Keratinocyte (primary cell): Measurements from ENCODE around the gene EFTUD2. TPM values are rescaled to one million over a fixed set of nuclear protein-coding genes. Genes with fewer than 3 reads are reported as not detected.

Source experiments
- DNase-seq: peaks from one replicate; pipeline ENCODE4 v3.0.0-alpha.2; 2011; ENCODE audit warnings: low read depth, missing footprints, low spot score
- FAIRE-seq: peaks from 2 replicates; lab custom pipeline; 2011; peaks lifted over from hg19 to GRCh38; lab: Jason Lieb, UNC
- H2AFZ ChIP-seq: 2 replicates; pipeline ENCODE4 v1.6.0; 2012; ENCODE audit warnings: low read length, control low read depth, inconsistent platforms; ENCODE audit not compliant: control insufficient read depth
- H3K27ac ChIP-seq: 2 replicates; pipeline ENCODE4 v1.5.1; 2011; ENCODE audit warnings: low read length; ENCODE audit not compliant: control insufficient read depth, insufficient read depth
- H3K27me3 ChIP-seq: 3 replicates; pipeline ENCODE4 v1.6.0; 2011; ENCODE audit warnings: low read length; ENCODE audit not compliant: control insufficient read depth, insufficient read depth; ENCODE audit errors: extremely low read depth
- H3K36me3 ChIP-seq, 2 experiments: 2 replicates in 1 of 2; 3 replicates in 1 of 2; pipeline ENCODE4 v1.5.1; 2011; ENCODE audit warnings: low read length in 2 of 2, mild to moderate bottlenecking in 1 of 2; ENCODE audit not compliant: control insufficient read depth in 2 of 2, insufficient read depth in 2 of 2; ENCODE audit errors: extremely low read depth in 1 of 2
- H3K4me1 ChIP-seq: 3 replicates; pipeline ENCODE4 v1.5.1; 2011; ENCODE audit warnings: low read length; ENCODE audit not compliant: control insufficient read depth, insufficient read depth; ENCODE audit errors: extremely low read depth
- H3K4me2 ChIP-seq: 3 replicates; pipeline ENCODE4 v1.6.0; 2011; ENCODE audit warnings: low read depth, low read length; ENCODE audit not compliant: control insufficient read depth, insufficient read depth; ENCODE audit errors: extremely low read depth
- H3K4me3 ChIP-seq, 3 experiments: fragments of 200-600 bp in 1 of 3; sonication (generic) in 1 of 3; 2 replicates in 2 of 3; 3 replicates in 1 of 3; pipeline ENCODE4 v1.5.1; 2011 to 2016; ENCODE audit warnings: low read length in 3 of 3, mild to moderate bottlenecking in 3 of 3, control low read depth in 2 of 3, inconsistent platforms in 1 of 3, low read depth in 1 of 3, mixed read lengths in 1 of 3, mixed run types in 1 of 3, moderate library complexity in 1 of 3; ENCODE audit not compliant: control insufficient read depth in 2 of 3, insufficient read depth in 2 of 3; ENCODE audit errors: extremely low read depth in 1 of 3
- H3K79me2 ChIP-seq: 2 replicates; pipeline ENCODE4 v1.6.0; 2012; ENCODE audit warnings: low read length; ENCODE audit not compliant: control insufficient read depth, insufficient read depth
- H3K9ac ChIP-seq: 3 replicates; pipeline ENCODE4 v1.6.0; 2011; ENCODE audit warnings: low read length; ENCODE audit not compliant: control insufficient read depth, insufficient read depth; ENCODE audit errors: extremely low read depth
- H3K9me1 ChIP-seq: 3 replicates; pipeline ENCODE4 v1.6.0; 2011; ENCODE audit warnings: low read length; ENCODE audit not compliant: control insufficient read depth, insufficient read depth; ENCODE audit errors: extremely low read depth
- H3K9me3 ChIP-seq: 2 replicates; pipeline ENCODE4 v1.5.1; 2012; ENCODE audit warnings: low read depth, low read length; ENCODE audit not compliant: control insufficient read depth
- H4K20me1 ChIP-seq: 3 replicates; pipeline ENCODE4 v1.6.0; 2011; ENCODE audit warnings: low read length; ENCODE audit not compliant: control insufficient read depth, insufficient read depth; ENCODE audit errors: extremely low read depth
- EZH2 ChIP-seq: IDR thresholded peaks from one replicate; pipeline ENCODE4 v1.6.1; 2012; ENCODE audit warnings: inconsistent platforms, mild to moderate bottlenecking, low read length, moderate library complexity
- dilution Hi-C: fragments of 300-500 bp; cut with MboI; formaldehyde crosslinking; loops from one replicate; pipeline ENCODE4 v1.7.0; 2020; ENCODE audit warnings: low sequenced_read_pairs; ENCODE audit not compliant: extremely low pct_ligation_motif_present
- polyA plus RNA-seq, 5 experiments: library from polyadenylated mRNA; depleted of rRNA in 3 of 5; stranded (reverse) in 3 of 5; stranded (forward) in 1 of 5; unstranded in 1 of 5; fragments of >200 nt; gene quantifications; 1 replicate in 1 of 5; 2 replicates in 3 of 5; 3 replicates in 1 of 5; pipeline versions ENCODE4 v1.2.1 to v1.2.3, GENCODE V29; 2011 to 2012; ENCODE audit warnings: missing spikeins in 2 of 5, low read depth in 1 of 5, low replicate concordance in 1 of 5
- TF ChIP-seq, protein P1 (sequence below), 3 experiments: IDR thresholded peaks in 1 of 3; conservative IDR thresholded peaks in 1 of 3; optimal IDR thresholded peaks in 1 of 3; 2 replicates in 2 of 3; 3 replicates in 1 of 3; pipeline versions ENCODE3 to v1.5.1; 2011; ENCODE audit warnings: low read length in 3 of 3, mild to moderate bottlenecking in 3 of 3, moderate library complexity in 2 of 3, control low read depth in 1 of 3, inconsistent platforms in 1 of 3; ENCODE audit not compliant: insufficient read depth in 2 of 3; ENCODE audit errors: extremely low read depth in 1 of 3

EFTUD2 gene
- polyA plus RNA-seq, 1 donor (not counting 4 experiments of a cell fraction or from before 2014, with no cell fraction given) = 160 TPM

GRCh38 chr17:44829523-44830358 is 69.5 kb downstream of the EFTUD2 start, which contains the start of gene GJC1:
Gene GJC1, minus strand, starts transcription at chr17:44830287. Its CDS starts 24,470 bp downstream, at chr17:44805817.
- TF ChIP-seq, protein P1, sequence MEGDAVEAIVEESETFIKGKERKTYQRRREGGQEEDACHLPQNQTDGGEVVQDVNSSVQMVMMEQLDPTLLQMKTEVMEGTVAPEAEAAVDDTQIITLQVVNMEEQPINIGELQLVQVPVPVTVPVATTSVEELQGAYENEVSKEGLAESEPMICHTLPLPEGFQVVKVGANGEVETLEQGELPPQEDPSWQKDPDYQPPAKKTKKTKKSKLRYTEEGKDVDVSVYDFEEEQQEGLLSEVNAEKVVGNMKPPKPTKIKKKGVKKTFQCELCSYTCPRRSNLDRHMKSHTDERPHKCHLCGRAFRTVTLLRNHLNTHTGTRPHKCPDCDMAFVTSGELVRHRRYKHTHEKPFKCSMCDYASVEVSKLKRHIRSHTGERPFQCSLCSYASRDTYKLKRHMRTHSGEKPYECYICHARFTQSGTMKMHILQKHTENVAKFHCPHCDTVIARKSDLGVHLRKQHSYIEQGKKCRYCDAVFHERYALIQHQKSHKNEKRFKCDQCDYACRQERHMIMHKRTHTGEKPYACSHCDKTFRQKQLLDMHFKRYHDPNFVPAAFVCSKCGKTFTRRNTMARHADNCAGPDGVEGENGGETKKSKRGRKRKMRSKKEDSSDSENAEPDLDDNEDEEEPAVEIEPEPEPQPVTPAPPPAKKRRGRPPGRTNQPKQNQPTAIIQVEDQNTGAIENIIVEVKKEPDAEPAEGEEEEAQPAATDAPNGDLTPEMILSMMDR (optimal IDR thresholded peaks at IDR 0.05 in 1 of 3, IDR thresholded peaks at IDR 0.05 in 1 of 3, conservative IDR thresholded peaks at IDR 0.05 in 1 of 3; ENCODE audit: extremely low read depth in 1 of 3, insufficient read depth in 2 of 3, low read length in 3 of 3) = no peak
- no peak for TF ChIP-seq EZH2
- H4K20me1 ChIP-seq = no peaks in the 10 kb centered on the region
- H3K4me1 ChIP-seq = peaks cover 17% of the 10 kb centered on the region
- FAIRE-seq (no peak), DNase-seq (no peak)
- no peaks in the 10 kb centered on the region for H3K36me3 ChIP-seq
- H3K9ac ChIP-seq = peak within 1 kb of the TSS; percentile 85
- no peaks in the 10 kb centered on the region for H3K9me3 ChIP-seq
- dilution Hi-C loops = no loop called here
- H3K4me2 ChIP-seq = peak within 1 kb of the TSS; percentile 98
- H3K27ac ChIP-seq = peak within 1 kb of the TSS; percentile 70
- H3K79me2 ChIP-seq = peaks cover 49% of the 10 kb centered on the region
- H3K27me3 ChIP-seq = no peaks in the 10 kb centered on the region
- peak within 1 kb of the TSS; percentile 79 to 95 (median 91) for H3K4me3 ChIP-seq
- H3K9me1 ChIP-seq = no peaks in the 10 kb centered on the region
- peak within 1 kb of the TSS; percentile 82 for H2AFZ ChIP-seq

- Histone ChIP-seq H3K4me2 (peak overlapping the region; percentile 98), H4K20me1 (no peaks in the 10 kb centered on the region), H3K9ac (peak overlapping the region; percentile 85), H3K27ac (peak overlapping the region; percentile 70), H3K4me3 (peak overlapping the region; percentile 79 to 95 (median 91)), H3K79me2 (peaks cover 55% of the 10 kb centered on the region), H3K9me3 (no peaks in the 10 kb centered on the region), H3K27me3 (no peaks in the 10 kb centered on the region), H2AFZ (peak overlapping the region; percentile 82), H3K4me1 (peaks cover 17% of the 10 kb centered on the region), H3K9me1 (no peaks in the 10 kb centered on the region), H3K36me3 (peaks cover 0 to 2% of the 10 kb centered on the region in 2 experiments)
- dilution Hi-C loops = no loop called here
- DNase-seq = no peak
- TF ChIP-seq, protein P1 (optimal IDR thresholded peaks at IDR 0.05 in 1 of 3, IDR thresholded peaks at IDR 0.05 in 1 of 3, conservative IDR thresholded peaks at IDR 0.05 in 1 of 3; ENCODE audit: extremely low read depth in 1 of 3, insufficient read depth in 2 of 3, low read length in 3 of 3) = no peak
- FAIRE-seq = peak; percentile 69
Measured at GRCh38 chr17:44828919-44829522, 70.2 kb downstream of the EFTUD2 start.
